GM23338 (cell line): ENCODE data around the gene SUOX. TPM values are rescaled to one million over a fixed set of nuclear protein-coding genes. Genes with fewer than 3 reads are reported as not detected.

Source experiments
- ATAC-seq: fragments of 200-7000 bp; cut with Tn5 transposase; 3 replicates; pipeline ENCODE4 v1.9.1; 2020
- DNase-seq: peaks from one replicate; pipeline ENCODE4 v3.0.0-alpha.2; 2015; ENCODE audit warnings: low spot score
- H2AFZ ChIP-seq: fragments of 200-600 bp; sonication (generic); 2 replicates; pipeline ENCODE4 v1.8.0; 2016; ENCODE audit warnings: antibody characterized with exemption, mild to moderate bottlenecking, moderate library complexity
- H3F3A ChIP-seq: fragments of 200-600 bp; sonication (generic); replicated peaks from 2 replicates; pipeline ENCODE4 v1.8.0; 2017; ENCODE audit warnings: antibody characterized with exemption, mixed run types, low read depth
- H3K27ac ChIP-seq: fragments of 200-600 bp; sonication (generic); 2 replicates; pipeline ENCODE4 v1.6.1; 2016; ENCODE audit warnings: low read depth
- H3K27me3 ChIP-seq: fragments of 200-600 bp; sonication (generic); 2 replicates; pipeline ENCODE4 v1.8.0; 2016; ENCODE audit warnings: mild to moderate bottlenecking, mixed run types, moderate library complexity; ENCODE audit not compliant: insufficient read depth
- H3K36me3 ChIP-seq: fragments of 200-600 bp; sonication (generic); 2 replicates; pipeline ENCODE4 v1.8.0; 2016; ENCODE audit warnings: mild to moderate bottlenecking; ENCODE audit not compliant: insufficient read depth
- H3K4me1 ChIP-seq: fragments of 200-600 bp; sonication (generic); 2 replicates; pipeline ENCODE4 v1.8.0; 2016; ENCODE audit warnings: mild to moderate bottlenecking, moderate library complexity; ENCODE audit not compliant: insufficient read depth
- H3K4me2 ChIP-seq: fragments of 200-600 bp; sonication (generic); 2 replicates; pipeline ENCODE4 v1.7.1; 2017; ENCODE audit warnings: mixed run types
- H3K4me3 ChIP-seq: fragments of 200-600 bp; sonication (generic); 2 replicates; pipeline ENCODE4 v1.6.1; 2016; ENCODE audit warnings: mixed run types
- H3K79me2 ChIP-seq: fragments of 200-600 bp; sonication (generic); replicated peaks from 2 replicates; pipeline ENCODE4 v1.8.0; 2017; ENCODE audit warnings: mild to moderate bottlenecking; ENCODE audit not compliant: insufficient read depth
- H3K9me2 ChIP-seq: fragments of 200-600 bp; sonication (generic); 2 replicates; pipeline ENCODE4 v1.8.0; 2017; ENCODE audit not compliant: insufficient read depth
- H4K20me1 ChIP-seq: fragments of 200-600 bp; sonication (generic); replicated peaks from 2 replicates; pipeline ENCODE4 v1.8.0; 2017; ENCODE audit warnings: mild to moderate bottlenecking; ENCODE audit not compliant: insufficient read depth
- H3K27ac Mint-ChIP-seq: 2 replicates; pipeline ENCODE4 v1.8.0; 2020; ENCODE audit warnings: inconsistent platforms, mild to moderate bottlenecking, moderate library complexity, mixed read lengths
- H3K27me3 Mint-ChIP-seq: 3 replicates; pipeline ENCODE4 v1.8.0; 2022; ENCODE audit warnings: low read depth, mild to moderate bottlenecking, moderate library complexity, mixed read lengths, inconsistent platforms; ENCODE audit not compliant: insufficient read depth, poor library complexity
- H3K36me3 Mint-ChIP-seq: 3 replicates; pipeline ENCODE4 v1.8.0; 2021; ENCODE audit warnings: low read depth, mild to moderate bottlenecking, inconsistent platforms, moderate library complexity, mixed read lengths
- H3K4me1 Mint-ChIP-seq: 3 replicates; pipeline ENCODE4 v1.8.0; 2020; ENCODE audit warnings: mild to moderate bottlenecking, inconsistent platforms, mixed read lengths
- H3K4me3 Mint-ChIP-seq: 3 replicates; pipeline ENCODE4 v1.8.0; 2021; ENCODE audit warnings: moderate library complexity, mild to moderate bottlenecking, inconsistent platforms, mixed read lengths
- H3K9me3 Mint-ChIP-seq: 3 replicates; pipeline ENCODE4 v1.8.0; 2020; ENCODE audit warnings: moderate library complexity, mild to moderate bottlenecking, inconsistent platforms, mixed read lengths
- CREB1 ChIP-seq: fragments of 250-450 bp; sonication (Bioruptor Pico); IDR thresholded peaks from 2 replicates; pipeline ENCODE4 v1.5.0; 2020; ENCODE audit warnings: low read depth, mild to moderate bottlenecking, moderate library complexity
- EZH2phosphoT487 ChIP-seq: fragments of 200-600 bp; sonication (generic); IDR thresholded peaks from one replicate; pipeline ENCODE4 v1.8.1; 2018; ENCODE audit warnings: antibody characterized with exemption; ENCODE audit not compliant: unreplicated experiment
- JUNB ChIP-seq: IDR thresholded peaks from one replicate; pipeline ENCODE4 v1.6.1; 2016; ENCODE audit warnings: antibody characterized with exemption; ENCODE audit not compliant: unreplicated experiment
- NANOG ChIP-seq: IDR thresholded peaks from 2 replicates; pipeline ENCODE4 v1.6.1; 2016; ENCODE audit warnings: antibody characterized with exemption, borderline replicate concordance
- STAT1 ChIP-seq: IDR thresholded peaks from one replicate; pipeline ENCODE4 v1.6.1; 2016; ENCODE audit warnings: antibody characterized with exemption; ENCODE audit not compliant: unreplicated experiment
- ZNF114 ChIP-seq: fragments of 250-450 bp; sonication (Bioruptor Pico); IDR thresholded peaks from 2 replicates; pipeline ENCODE4 v1.5.0; 2020; ENCODE audit warnings: mild to moderate bottlenecking, moderate library complexity
- polyA plus RNA-seq: library from polyadenylated mRNA; unstranded; fragments of >200 nt; fragmentation: Nextera tagmentation; extraction: Ambion mirVana; gene quantifications from 2 replicates; pipeline ENCODE4 v1.2.1, GENCODE V29; 2016
- total RNA-seq: library from RNA; depleted of rRNA; stranded (reverse); fragments of >200 nt; shearing (Covaris generic); gene quantifications from 2 replicates; pipeline ENCODE4 v1.2.3, GENCODE V29; 2014
- TF ChIP-seq, protein P1 (sequence below): IDR thresholded peaks from one replicate; pipeline ENCODE4 v1.6.1; 2018; ENCODE audit warnings: antibody characterized with exemption; ENCODE audit not compliant: unreplicated experiment

SUOX gene
- total and polyA plus RNA-seq, 2 experiments from 2014 or later: 14.0 to 27.5 TPM

DNA sequence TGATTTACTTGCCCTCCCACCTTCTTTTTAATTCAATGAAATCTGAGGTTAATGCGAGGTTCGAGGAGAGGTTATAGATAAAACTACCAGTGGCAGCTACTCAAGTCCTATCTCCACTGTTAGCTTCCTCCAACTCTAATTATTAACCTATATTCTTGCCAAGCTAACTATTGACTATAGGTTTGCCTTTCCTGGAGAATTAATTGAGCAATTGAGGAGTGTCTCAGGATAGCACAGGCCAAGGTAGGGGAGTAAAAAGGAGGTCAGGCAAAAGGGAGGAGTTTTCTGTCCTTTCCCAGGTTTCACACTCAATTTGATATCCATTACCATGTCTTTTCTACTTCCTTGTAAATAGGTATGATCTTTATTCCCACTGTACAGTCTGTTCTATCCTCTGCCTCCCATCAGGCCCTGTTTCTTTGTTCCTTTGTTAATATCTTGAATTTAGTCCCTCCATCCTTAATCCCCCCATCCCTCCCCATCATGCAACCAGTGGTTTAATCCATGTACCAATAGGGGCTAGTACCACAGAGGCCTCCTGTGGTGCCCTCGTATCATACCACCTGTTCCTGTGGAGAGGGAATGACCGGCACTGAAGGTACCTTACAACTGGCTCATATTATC, 3.7 kb upstream of the SUOX start:
- Histone ChIP-seq H3K9me2 (no peaks in the 10 kb centered on the region), H4K20me1 (no peaks in the 10 kb centered on the region), H3K79me2 (peaks cover 6% of the 10 kb centered on the region; the same call in 1 of the 2 replicates), H3K4me1 (0 out of 2 replicates have a peak, but pooled peaks cover 4% of the 10 kb centered on the region), H3K36me3 (peaks cover 36% of the 10 kb centered on the region), H2AFZ (no peak overlapping the region), H3K27me3 (no peaks in the 10 kb centered on the region), H3F3A (peaks cover 13% of the 10 kb centered on the region; the same call in 1 of the 2 replicates), H3K4me2 (no peak overlapping the region), H3K4me3 (no peak overlapping the region), H3K27ac (no peak overlapping the region)
- peaks cover 58% of the 10 kb centered on the region for H3K36me3 Mint-ChIP-seq
- no peaks in the 10 kb centered on the region for H3K9me3 Mint-ChIP-seq
- H3K27ac Mint-ChIP-seq: no peak overlapping the region
- H3K27me3 Mint-ChIP-seq: peaks cover 4% of the 10 kb centered on the region
- H3K4me1 Mint-ChIP-seq: no peaks in the 10 kb centered on the region; the same call in 2 of the 3 replicates
- no peak for TF ChIP-seq NANOG
- no peak for TF ChIP-seq EZH2phosphoT487
- no peak for TF ChIP-seq JUNB
- TF ChIP-seq ZNF114 (CRISPR knock-in tag): no peak
- TF ChIP-seq STAT1: no peak
- TF ChIP-seq, protein P1, sequence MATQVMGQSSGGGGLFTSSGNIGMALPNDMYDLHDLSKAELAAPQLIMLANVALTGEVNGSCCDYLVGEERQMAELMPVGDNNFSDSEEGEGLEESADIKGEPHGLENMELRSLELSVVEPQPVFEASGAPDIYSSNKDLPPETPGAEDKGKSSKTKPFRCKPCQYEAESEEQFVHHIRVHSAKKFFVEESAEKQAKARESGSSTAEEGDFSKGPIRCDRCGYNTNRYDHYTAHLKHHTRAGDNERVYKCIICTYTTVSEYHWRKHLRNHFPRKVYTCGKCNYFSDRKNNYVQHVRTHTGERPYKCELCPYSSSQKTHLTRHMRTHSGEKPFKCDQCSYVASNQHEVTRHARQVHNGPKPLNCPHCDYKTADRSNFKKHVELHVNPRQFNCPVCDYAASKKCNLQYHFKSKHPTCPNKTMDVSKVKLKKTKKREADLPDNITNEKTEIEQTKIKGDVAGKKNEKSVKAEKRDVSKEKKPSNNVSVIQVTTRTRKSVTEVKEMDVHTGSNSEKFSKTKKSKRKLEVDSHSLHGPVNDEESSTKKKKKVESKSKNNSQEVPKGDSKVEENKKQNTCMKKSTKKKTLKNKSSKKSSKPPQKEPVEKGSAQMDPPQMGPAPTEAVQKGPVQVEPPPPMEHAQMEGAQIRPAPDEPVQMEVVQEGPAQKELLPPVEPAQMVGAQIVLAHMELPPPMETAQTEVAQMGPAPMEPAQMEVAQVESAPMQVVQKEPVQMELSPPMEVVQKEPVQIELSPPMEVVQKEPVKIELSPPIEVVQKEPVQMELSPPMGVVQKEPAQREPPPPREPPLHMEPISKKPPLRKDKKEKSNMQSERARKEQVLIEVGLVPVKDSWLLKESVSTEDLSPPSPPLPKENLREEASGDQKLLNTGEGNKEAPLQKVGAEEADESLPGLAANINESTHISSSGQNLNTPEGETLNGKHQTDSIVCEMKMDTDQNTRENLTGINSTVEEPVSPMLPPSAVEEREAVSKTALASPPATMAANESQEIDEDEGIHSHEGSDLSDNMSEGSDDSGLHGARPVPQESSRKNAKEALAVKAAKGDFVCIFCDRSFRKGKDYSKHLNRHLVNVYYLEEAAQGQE: no peak
- DNase-seq (no peak), ATAC-seq (no peak)
- H3K4me3 Mint-ChIP-seq: no peak overlapping the region

DNA sequence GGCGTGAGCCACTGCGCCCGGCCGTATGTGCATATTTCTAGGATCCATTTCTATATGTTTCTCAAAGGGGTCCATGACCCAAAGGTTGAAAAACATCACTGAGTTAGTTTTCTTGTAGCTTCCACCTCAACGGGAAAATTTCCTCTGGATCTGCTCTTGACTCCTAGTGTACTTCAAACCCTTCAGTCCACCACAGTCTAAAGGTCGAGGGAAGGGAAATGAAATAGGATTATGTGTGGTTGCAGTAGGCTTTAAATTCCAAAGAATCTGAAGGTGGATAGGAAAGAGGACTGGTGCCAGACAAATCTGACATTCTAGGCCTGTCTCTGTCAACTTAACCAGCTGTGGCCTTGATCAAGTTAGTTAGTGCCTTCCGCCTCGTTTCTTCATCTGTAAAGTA, 1.7 kb upstream of the SUOX start:
- Mint-ChIP-seq H3K36me3 (peaks cover 49% of the 10 kb centered on the region), H3K4me1 (no peaks in the 10 kb centered on the region; the same call in 2 of the 3 replicates), H3K4me3 (no peak overlapping the region; the same call in 2 of the 3 replicates), H3K27ac (no peak overlapping the region), H3K9me3 (no peaks in the 10 kb centered on the region), H3K27me3 (peaks cover 8% of the 10 kb centered on the region)
- Histone ChIP-seq H3K79me2 (peaks cover 8% of the 10 kb centered on the region; the same call in 1 of the 2 replicates), H3K4me2 (no peak overlapping the region), H3K4me1 (0 out of 2 replicates have a peak, but pooled peaks cover 4% of the 10 kb centered on the region), H2AFZ (no peak overlapping the region), H3K27me3 (no peaks in the 10 kb centered on the region), H3K4me3 (no peak overlapping the region), H4K20me1 (no peaks in the 10 kb centered on the region), H3K27ac (no peak overlapping the region), H3F3A (peaks cover 7% of the 10 kb centered on the region; the same call in 1 of the 2 replicates), H3K9me2 (no peaks in the 10 kb centered on the region), H3K36me3 (peaks cover 27% of the 10 kb centered on the region)
- ATAC-seq (no peak), DNase-seq (no peak)
- TF ChIP-seq JUNB (no peak), CREB1 (no peak), EZH2phosphoT487 (no peak), STAT1 (no peak), ZNF114 (CRISPR knock-in tag) (no peak)
- TF ChIP-seq, protein P1: no peak
